ENCODE results near the gene TMEM240. TPM values are rescaled to one million over a fixed set of nuclear protein-coding genes. Genes with fewer than 3 reads are reported as not detected.
"Not testable (repeated sequence)": the region's sequence is repeated elsewhere in the genome, so short reads cannot be mapped to it uniquely, and the experiment has no call there.

Gene TMEM240
- total RNA-seq, 1 donor from 2014 or later: 10.3 TPM

- H3K9me3 Mint-ChIP-seq: no peaks in the 10 kb centered on the region
These were observed 19.8 kb upstream of the TMEM240 start for GRCh38 chr1:1560178-1560577.

GRCh38 chr1:1559066-1559465, 18.6 kb upstream of the TMEM240 start:
- Mint-ChIP-seq H3K4me1 (ENCODE audit: unreplicated experiment) (peaks cover 6% of the 10 kb centered on the region), H3K27ac (peak overlapping the region; percentile 80)

More at GRCh38 chr1:1560178-1560577, 19.8 kb upstream of the TMEM240 start:
- DNase-seq (ENCODE audit: extremely low spot score, unreplicated experiment): no peak
- Mint-ChIP-seq H3K27me3 (no peaks in the 10 kb centered on the region), H3K36me3 (peaks cover 23% of the 10 kb centered on the region), H3K27ac (no peak overlapping the region), H3K4me3 (no peak overlapping the region), H3K4me1 (ENCODE audit: unreplicated experiment) (peaks cover 6% of the 10 kb centered on the region)
- TF ChIP-seq CTCF (conservative IDR thresholded peaks at IDR 0.05): no peak

GRCh38 chr1:1558591-1558990, 18.2 kb upstream of the TMEM240 start:
- DNase-seq (ENCODE audit: extremely low spot score, unreplicated experiment): no peak
- no peak overlapping the region for H3K4me3 Mint-ChIP-seq
- peaks cover 6% of the 10 kb centered on the region for H3K4me1 Mint-ChIP-seq (ENCODE audit: unreplicated experiment)
- TF ChIP-seq CTCF (conservative IDR thresholded peaks at IDR 0.05): no peak
- peaks cover 8% of the 10 kb centered on the region for H3K36me3 Mint-ChIP-seq
- no peaks in the 10 kb centered on the region for H3K27me3 Mint-ChIP-seq
- peak overlapping the region; percentile 80 for H3K27ac Mint-ChIP-seq
- no peaks in the 10 kb centered on the region for H3K9me3 Mint-ChIP-seq

More at GRCh38 chr1:1559066-1559465, 18.6 kb upstream of the TMEM240 start:
- no peak for TF ChIP-seq CTCF (conservative IDR thresholded peaks at IDR 0.05)
- Mint-ChIP-seq H3K27me3 (no peaks in the 10 kb centered on the region), H3K4me3 (no peak overlapping the region), H3K36me3 (peaks cover 12% of the 10 kb centered on the region), H3K9me3 (no peaks in the 10 kb centered on the region)
- DNase-seq (ENCODE audit: extremely low spot score, unreplicated experiment): no peak

- not testable (repeated sequence) for DNase-seq (ENCODE audit: extremely low spot score, unreplicated experiment); H3K36me3 Mint-ChIP-seq; H3K4me1 Mint-ChIP-seq (ENCODE audit: unreplicated experiment); H3K27ac Mint-ChIP-seq; H3K4me3 Mint-ChIP-seq; H3K27me3 Mint-ChIP-seq; H3K9me3 Mint-ChIP-seq
These were observed 17.3 kb upstream of the TMEM240 start for GRCh38 chr1:1557688-1558087.

- not testable (repeated sequence) for H3K4me3 Mint-ChIP-seq; H3K9me3 Mint-ChIP-seq; H3K4me1 Mint-ChIP-seq (ENCODE audit: unreplicated experiment); H3K27me3 Mint-ChIP-seq; H3K36me3 Mint-ChIP-seq; H3K27ac Mint-ChIP-seq; DNase-seq (ENCODE audit: extremely low spot score, unreplicated experiment)
These were observed 16.5 kb upstream of the TMEM240 start for GRCh38 chr1:1556961-1557360.

GRCh38 chr1:1556505-1556904, 16.1 kb upstream of the TMEM240 start:
- no peaks in the 10 kb centered on the region for H3K27me3 Mint-ChIP-seq
- TF ChIP-seq CTCF (conservative IDR thresholded peaks at IDR 0.05): no peak
- peaks cover 6% of the 10 kb centered on the region for H3K4me1 Mint-ChIP-seq (ENCODE audit: unreplicated experiment)
- H3K36me3 Mint-ChIP-seq: no peaks in the 10 kb centered on the region
- H3K4me3 Mint-ChIP-seq: no peak overlapping the region
- H3K9me3 Mint-ChIP-seq: no peaks in the 10 kb centered on the region
- no peak overlapping the region for H3K27ac Mint-ChIP-seq
- DNase-seq (ENCODE audit: extremely low spot score, unreplicated experiment): no peak
